Epithelial cell of esophagus (primary cell): ENCODE results near the gene LZTR1.
"Not testable (repeated sequence)": the region's sequence is repeated elsewhere in the genome, so short reads cannot be mapped to it uniquely, and the experiment has no call there.

Experiments used
- DNase-seq: peaks from one replicate; pipeline ENCODE4 v3.0.0; 2010; ENCODE audit warnings: low read depth
- H3K4me3 ChIP-seq: 2 replicates; pipeline ENCODE4 v1.5.1; 2011; ENCODE audit warnings: mild to moderate bottlenecking, low read length, control low read depth
- TF ChIP-seq, protein P1 (sequence below): IDR thresholded peaks from 2 replicates; pipeline ENCODE4 v1.5.1; 2011; ENCODE audit warnings: low read depth, mild to moderate bottlenecking, low read length, control low read depth, inconsistent platforms; ENCODE audit not compliant: insufficient read depth; ENCODE audit errors: missing control alignments

Gene LZTR1

GRCh38 chr22:21000987-21001600 is 19.0 kb downstream of the LZTR1 start:
- no peak for DNase-seq
- H3K4me3 ChIP-seq, result peak overlapping the region; percentile 82
- TF ChIP-seq, protein P1, sequence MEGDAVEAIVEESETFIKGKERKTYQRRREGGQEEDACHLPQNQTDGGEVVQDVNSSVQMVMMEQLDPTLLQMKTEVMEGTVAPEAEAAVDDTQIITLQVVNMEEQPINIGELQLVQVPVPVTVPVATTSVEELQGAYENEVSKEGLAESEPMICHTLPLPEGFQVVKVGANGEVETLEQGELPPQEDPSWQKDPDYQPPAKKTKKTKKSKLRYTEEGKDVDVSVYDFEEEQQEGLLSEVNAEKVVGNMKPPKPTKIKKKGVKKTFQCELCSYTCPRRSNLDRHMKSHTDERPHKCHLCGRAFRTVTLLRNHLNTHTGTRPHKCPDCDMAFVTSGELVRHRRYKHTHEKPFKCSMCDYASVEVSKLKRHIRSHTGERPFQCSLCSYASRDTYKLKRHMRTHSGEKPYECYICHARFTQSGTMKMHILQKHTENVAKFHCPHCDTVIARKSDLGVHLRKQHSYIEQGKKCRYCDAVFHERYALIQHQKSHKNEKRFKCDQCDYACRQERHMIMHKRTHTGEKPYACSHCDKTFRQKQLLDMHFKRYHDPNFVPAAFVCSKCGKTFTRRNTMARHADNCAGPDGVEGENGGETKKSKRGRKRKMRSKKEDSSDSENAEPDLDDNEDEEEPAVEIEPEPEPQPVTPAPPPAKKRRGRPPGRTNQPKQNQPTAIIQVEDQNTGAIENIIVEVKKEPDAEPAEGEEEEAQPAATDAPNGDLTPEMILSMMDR, result no peak

DNA sequence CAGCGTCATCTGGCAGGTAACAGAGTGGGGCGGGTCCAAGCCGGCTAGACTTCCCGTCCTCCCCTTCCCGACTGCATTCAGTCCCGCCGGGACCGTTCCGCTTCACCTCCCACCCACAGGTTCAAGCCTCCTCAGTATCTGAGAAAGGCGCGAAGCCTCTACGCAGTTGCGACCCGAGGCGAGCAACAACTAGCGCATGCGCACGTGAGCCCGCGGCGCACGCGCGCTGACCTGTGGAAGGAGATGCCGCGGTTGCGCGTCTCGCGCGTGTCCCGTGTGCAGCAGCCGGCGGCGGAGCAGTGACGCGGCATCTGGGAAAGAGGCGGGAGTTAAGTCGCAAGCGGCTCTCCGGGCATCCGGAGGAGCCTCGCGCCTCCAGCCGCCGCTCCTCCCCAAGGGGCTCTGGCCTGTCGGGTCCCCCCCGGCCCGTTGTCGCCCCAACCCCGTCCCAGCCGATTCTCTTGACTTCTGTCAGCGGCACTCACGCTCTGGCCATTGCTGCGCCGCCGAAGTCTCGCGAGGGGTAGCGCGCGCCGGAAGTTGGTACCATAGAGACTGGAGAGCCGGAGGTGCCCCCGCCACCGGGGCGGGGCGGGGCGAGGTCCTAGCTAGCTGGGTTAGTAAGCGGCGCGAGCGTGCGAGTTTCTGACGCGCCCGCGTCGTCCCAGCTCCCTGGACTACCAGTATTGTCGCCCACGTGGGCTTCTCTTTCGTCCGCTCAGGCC is 19.7 kb downstream of the LZTR1 start, which contains the start of gene THAP7:
Gene THAP7, minus strand, starts transcription at position 518 of the 725 bp plus-strand sequence. Its CDS starts 207 bp downstream, at position 311.
- H3K4me3 ChIP-seq, result peak within 1 kb of the TSS; percentile 82
- TF ChIP-seq, protein P1, result no peak

GRCh38 chr22:21003782-21004181 is 21.7 kb downstream of the LZTR1 start:
- no peak for DNase-seq
- TF ChIP-seq, protein P1, result no peak
- no peak overlapping the region for H3K4me3 ChIP-seq

More for the DNA sequence above, 19.7 kb downstream of the LZTR1 start, which contains the start of gene THAP7:
- peak; percentile 97 for DNase-seq

GRCh38 chr22:21009208-21009607 is 27.1 kb downstream of the LZTR1 start:
- H3K4me3 ChIP-seq, result not testable (repeated sequence)

GRCh38 chr22:21009638-21010425 is 27.7 kb downstream of the LZTR1 start:
- TF ChIP-seq, protein P1, result no peak
- H3K4me3 ChIP-seq, result no peak overlapping the region
- DNase-seq, result peak; percentile 82

More at GRCh38 chr22:21009208-21009607, 27.1 kb downstream of the LZTR1 start:
- DNase-seq, result not testable (repeated sequence)

DNA sequence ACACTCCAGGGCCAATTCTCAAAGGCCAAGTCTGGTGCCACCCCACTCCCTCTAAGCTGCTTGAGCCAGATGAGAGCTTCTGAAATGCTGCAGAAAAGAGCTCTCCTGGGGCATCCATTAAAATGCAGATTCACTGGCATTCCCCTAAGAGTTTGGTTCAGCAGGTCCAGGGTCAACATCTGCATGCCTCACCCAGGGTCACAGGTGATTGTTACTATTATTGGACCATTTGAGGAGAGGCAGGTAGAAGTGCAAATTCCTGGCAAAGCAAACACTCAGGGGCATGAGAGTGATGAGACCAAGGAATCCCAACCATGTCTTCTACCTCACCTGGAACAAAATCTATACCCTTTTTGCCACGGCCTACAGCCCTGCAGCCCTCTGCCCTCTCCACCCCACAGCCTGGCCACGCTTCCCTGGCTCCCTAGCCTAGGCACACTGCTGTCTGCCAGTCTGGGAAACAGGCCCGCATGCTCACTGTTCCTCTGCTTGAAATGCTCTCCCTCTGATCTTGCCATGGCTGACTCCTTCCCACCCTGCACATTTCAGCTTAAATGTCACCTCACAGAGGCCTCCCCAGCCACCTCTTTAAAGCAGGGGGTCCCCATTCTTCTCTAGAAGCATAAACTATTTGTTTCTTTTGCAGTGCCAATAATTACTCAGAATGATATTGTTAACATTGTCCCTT is 28.5 kb downstream of the LZTR1 start:
- no peak for DNase-seq
- TF ChIP-seq, protein P1, result no peak
- no peak overlapping the region for H3K4me3 ChIP-seq
